ENCODE measurements around the gene PARD3B. TPM values are rescaled to one million over a fixed set of nuclear protein-coding genes. Genes with fewer than 3 reads are reported as not detected.

PARD3B gene
- total RNA-seq, 1 donor from 2014 or later, result 9.5 TPM

DNA sequence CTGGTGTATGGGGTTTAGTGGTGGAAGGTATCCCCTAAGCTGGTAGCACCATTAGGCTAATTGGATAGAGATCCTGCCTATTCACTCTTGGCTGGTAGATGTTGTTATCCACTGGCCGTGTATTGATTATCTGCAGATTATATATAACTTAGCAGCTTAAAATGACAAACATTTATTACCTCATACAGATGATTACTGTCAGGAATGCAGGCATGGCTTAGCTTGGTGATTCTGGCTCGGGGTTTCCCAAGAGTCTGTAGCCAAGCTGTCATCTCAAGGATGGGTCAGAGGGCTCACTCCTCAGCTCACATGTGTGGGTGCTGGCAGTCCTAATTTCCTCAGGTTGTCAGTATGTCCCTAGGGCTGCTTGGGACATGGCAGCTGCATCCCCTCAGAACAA is 465.8 kb downstream of the PARD3B start:
- DNase-seq (ENCODE audit: low spot score), result no peak
- intact Hi-C loops (cut with DNase I), result no loop called here

DNA sequence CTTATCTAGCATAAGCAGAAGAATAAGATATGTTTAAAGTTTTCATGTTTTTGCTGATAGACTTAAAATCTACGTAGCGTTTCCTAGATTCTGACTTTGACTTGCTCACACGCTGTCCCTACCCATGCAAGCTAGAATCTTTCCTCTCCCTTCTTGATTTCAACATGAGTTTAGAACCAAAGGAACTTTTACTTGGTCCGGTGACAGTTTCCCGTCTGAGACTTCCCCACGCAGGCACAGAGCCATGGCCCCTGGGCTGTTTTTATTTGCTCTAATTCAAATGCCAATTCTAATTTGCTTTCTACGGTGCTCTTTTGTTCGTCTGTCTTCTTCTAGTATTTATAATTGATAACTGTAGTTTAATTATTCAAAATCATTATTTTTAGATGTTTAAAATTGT is 467.7 kb downstream of the PARD3B start:
- intact Hi-C loops (cut with DNase I), result no loop called here
- DNase-seq (ENCODE audit: low spot score), result no peak

DNA sequence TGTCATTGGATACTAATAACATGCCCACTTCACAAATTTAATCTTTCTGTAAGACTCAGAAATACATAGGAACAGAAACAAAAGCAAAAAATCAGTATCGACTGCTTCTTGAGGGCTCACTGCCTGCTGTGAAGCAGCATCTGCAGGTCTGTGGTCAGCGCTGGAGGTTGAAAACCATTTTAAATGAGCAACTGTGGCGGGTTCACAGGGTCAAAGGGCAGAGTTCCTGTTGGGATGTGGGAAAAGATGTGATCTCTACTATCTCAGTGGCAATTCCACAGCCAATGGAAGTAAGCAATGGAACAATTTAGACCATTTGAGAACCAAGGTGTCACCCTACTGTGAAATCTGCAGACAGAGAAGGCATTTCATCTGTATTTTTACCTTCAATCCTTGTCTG is 468.3 kb downstream of the PARD3B start:
- intact Hi-C loops (cut with DNase I), result no loop called here
- no peak for DNase-seq (ENCODE audit: low spot score)

DNA sequence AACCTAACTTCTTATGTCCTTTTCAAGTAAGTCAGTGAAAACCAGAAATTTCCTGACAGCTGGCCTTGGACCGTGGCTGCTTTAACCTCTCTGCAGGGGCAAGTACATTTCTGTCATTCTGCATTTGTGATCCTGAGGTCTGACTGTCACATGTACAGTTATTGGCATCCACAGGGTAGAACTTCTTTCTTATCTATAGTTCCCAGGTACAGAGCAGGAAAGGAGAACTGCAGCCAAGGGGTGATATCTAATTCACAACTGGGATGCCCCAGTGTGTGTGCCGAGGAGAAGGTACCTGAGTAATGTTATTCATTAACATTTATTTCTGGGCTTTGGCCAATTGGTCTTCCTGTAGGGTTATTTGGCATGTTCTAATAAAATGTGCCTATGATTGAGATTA is 468.9 kb downstream of the PARD3B start:
- DNase-seq (ENCODE audit: low spot score), result no peak
- intact Hi-C loops (cut with DNase I), result no loop called here

DNA sequence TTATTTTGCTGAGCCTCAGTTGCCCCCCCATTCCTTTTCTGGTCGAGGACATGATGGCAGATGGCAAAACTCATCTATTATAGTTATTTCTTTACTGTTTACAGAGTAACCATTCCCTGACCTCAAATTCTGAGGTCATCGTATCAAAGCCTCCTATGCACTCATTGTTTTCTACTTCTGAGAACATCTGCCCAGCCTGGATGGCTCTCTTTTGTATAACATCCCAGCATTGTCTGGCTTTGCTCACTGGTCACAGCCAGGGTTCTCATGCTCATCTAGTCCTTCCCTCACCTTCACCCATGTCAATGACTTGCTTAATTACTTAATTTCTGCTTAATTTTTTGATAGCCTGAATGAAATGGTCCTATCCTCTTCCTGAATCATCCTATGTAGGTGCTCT is 472.1 kb downstream of the PARD3B start:
- DNase-seq (ENCODE audit: low spot score), result no peak
- intact Hi-C loops (cut with DNase I), result no loop called here

DNA sequence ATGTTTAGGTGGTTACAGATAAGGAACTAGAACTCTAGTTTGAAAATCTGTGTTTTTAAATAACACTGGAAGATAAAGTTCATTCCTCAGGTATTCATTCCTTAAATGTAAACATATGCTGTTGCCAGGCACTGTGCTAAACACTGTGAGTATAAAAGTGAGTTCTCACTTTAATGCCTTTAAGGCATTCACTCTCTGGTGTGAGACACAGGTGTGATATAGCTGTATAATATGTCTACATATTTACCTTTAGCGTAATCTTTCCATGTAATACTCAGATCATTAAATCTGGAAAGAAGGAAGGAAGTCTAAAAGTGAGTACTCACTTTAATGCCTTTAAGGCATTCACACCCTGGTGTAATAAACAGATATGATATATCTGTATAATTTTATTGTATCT is 472.6 kb downstream of the PARD3B start:
- intact Hi-C loops (cut with DNase I), result no loop called here

DNA sequence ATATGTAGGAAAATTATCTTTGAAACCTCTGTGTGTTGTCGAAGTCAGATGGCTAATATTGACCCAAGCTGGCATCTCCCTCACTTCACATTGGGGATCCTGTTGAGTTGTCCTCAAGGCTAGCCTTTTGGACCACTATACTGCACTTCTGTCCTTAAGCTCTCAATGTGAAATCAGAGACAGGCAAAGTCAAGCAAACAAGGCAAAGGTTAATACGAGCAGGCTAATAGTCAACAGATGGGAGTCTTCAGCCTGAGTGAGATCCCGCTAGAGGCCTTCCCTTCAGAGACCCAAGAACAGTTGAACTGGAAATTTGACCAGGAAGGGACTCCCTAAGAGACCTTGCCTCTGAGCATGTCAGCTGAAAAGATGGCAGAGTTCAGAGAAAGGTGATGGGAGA is 475.4 kb downstream of the PARD3B start:
- intact Hi-C loops (cut with DNase I), result no loop called here
- DNase-seq (ENCODE audit: low spot score), result no peak

More for the DNA sequence above, 472.6 kb downstream of the PARD3B start:
- no peak for DNase-seq (ENCODE audit: low spot score)

DNA sequence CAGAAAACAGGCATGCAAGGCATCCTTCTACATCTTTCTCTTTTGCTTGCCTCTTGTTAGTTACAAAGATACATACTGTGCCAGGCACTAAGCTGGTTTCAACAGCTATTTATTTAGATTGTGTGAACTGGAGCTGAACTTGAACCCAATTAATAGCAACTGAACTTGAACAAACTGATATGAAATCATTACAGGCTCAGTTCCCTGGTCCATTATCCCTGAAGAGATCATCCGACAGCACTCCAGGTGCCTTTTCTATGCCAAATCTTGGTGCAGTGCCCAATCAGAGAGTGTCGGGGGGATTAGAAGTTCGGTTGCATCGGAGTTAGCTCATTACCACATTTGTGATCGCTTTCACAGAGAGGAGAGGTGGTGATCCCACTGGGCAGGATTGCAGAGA is 477.6 kb downstream of the PARD3B start:
- intact Hi-C loops (cut with DNase I), result no loop called here
- no peak for DNase-seq (ENCODE audit: low spot score)

DNA sequence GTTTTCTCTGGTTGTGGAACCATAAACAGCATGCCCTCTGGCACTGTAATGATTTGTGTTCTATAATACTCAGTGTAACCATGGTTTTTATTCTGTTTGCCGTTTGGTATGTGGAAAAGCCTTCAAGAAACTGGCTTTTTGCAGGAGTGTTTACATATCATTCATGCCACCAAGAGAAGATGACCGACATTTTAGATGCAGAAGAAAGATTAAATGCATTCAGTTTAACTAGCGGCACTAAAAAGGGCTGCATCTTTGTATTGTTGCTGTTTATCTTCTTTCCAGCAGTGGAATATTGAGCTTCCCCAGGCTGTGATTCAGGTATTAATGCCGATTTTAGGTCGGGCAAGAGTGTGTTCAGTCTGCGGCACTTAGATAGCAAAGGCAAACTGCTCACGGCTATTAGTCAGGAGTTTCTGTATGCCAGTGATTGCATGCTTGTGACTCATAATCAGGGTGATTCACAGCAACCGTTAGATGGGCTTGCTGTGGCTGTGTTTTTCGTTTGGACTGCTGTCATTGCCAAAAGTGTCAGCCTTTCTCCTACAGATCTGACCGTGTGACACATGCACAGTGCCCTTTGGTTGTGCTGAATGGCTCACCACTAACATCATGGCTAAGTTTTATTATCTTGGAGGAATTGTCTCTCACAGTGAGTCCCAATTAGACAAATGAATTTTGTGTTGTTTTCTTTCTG is 479.7 kb downstream of the PARD3B start:
- DNase-seq (ENCODE audit: low spot score), result no peak
- intact Hi-C loops (cut with DNase I), result no loop called here

DNA sequence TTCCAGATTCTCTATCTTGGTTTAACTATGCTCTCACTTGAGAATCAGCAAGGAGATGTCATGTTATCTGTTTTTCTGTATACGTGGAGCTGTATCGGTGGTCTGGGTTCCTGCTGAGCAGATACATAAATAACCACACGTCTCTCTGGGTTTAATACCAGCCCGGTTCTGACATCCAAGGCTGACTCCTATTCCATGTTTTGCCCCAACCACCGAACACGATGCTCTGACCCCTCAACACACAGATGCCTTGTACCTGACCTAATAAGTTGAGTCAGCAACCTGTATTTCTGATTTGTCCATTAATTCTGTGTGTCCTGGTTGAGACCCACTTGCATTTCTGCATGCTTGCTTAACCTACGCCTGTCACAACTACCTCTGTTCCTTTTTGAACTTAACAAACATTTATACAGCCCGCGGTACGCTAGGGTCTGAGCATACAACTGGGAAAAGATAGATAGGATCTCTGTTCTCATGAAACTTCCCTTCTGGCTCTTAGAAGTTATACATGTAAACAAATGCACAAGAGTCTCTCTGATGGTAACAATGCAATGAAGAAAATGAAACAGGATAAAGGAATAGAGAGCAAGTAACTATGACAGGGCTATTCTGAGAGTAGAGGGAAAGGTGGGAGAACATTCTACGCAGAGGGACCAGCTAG is 480.4 kb downstream of the PARD3B start:
- no peak for DNase-seq (ENCODE audit: low spot score)
- intact Hi-C loops (cut with DNase I), result no loop called here

DNA sequence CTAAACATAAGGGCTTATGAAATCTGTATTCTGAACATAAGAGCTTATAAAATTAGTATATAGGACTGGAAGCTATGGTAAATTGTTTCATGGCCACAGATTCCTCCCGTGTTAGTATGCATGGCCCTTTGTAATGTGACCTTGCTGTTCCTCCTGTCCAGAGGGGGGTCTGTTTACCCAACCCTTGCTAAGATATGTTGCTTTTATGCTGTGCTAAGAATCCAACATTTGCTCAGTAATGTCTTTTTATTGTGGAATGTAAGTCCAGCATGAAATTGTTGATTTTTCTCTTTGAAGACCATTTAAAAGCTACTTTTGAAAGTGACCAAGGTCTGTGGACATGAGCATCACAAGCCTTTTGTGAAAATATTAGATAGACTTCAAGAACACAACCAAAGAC is 485.4 kb downstream of the PARD3B start:
- DNase-seq (ENCODE audit: low spot score), result no peak
- intact Hi-C loops (cut with DNase I), result no loop called here

DNA sequence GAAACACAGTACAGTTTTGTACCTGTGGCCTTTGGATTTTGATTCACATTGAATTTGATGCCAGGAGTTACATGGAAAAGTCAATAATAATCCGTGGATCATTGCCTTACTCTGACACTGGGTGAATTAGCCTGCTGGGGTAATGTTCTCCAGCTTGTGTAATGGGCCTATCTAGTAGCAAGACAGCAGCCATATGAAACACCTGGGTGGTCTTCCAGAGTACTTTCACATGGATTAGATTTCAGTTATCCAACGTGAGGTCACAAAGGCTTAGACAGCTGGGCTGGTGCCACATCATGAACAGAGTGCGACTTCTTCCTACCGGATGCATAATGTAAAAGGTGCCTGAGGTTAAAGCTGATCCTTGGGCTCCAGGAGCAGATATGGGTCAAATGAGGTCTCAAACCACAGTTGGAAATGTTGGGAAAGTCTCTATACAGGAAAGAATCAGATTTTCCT is 486.8 kb downstream of the PARD3B start:
- intact Hi-C loops (cut with DNase I), result no loop called here
- DNase-seq (ENCODE audit: low spot score), result no peak

DNA sequence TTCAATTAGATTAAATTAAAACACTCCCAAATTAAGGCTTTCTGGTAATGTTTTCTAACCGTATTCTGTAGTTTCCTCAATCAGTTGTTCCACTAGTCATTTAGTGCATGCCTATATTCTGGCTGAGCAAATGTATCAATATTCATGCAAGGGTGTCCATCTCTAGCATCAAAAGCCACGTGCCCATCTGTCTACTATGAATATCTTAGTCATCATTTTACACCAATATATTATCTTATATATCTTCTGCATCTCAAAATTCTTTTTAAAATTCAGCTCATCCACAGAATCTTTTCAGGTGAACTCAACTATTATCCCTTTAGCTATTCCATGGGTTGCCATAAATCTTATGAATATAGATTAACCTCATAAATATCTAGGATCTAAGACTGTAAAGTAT is 488.2 kb downstream of the PARD3B start:
- DNase-seq (ENCODE audit: low spot score), result no peak
- intact Hi-C loops (cut with DNase I), result no loop called here

DNA sequence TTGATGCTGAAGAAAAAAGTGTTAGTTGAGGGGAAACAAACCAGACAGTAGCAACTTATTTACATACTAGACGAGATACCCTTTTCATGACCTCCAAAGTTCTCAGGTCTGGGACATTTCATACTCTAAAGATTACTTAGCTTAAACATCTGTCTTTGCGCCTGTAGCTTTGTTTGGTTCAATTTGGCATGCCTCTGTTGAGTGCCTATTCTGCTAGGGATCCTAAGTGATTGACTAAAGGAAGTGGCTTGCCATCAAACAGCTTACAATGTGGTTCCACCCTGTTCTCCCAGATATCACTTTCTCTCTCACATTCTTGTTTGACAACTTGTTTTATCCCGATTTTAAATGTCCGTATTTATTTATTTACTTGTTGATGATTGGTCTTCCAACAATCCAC is 488.8 kb downstream of the PARD3B start:
- intact Hi-C loops (cut with DNase I), result no loop called here
- no peak for DNase-seq (ENCODE audit: low spot score)

DNA sequence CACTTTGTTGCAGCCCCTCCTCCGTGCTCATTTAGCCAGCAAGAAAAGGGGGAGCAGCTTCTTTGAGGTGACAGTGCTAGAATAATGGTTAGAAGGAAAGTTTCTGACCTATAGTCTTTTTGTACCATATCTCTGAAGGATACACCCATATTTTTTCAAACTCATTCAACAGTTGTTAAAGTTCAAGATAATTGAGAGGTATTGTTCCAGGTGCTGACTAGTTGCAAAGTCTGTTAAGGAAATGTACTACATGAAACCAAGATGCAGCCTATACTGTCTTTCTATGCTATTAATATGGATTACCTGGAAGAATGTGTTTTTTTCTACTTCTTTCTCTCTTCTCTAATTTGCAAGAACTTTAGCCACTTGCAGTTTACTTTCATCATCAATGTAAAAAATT is 495.0 kb downstream of the PARD3B start:
- no peak for DNase-seq (ENCODE audit: low spot score)
- intact Hi-C loops (cut with DNase I), result no loop called here

DNA sequence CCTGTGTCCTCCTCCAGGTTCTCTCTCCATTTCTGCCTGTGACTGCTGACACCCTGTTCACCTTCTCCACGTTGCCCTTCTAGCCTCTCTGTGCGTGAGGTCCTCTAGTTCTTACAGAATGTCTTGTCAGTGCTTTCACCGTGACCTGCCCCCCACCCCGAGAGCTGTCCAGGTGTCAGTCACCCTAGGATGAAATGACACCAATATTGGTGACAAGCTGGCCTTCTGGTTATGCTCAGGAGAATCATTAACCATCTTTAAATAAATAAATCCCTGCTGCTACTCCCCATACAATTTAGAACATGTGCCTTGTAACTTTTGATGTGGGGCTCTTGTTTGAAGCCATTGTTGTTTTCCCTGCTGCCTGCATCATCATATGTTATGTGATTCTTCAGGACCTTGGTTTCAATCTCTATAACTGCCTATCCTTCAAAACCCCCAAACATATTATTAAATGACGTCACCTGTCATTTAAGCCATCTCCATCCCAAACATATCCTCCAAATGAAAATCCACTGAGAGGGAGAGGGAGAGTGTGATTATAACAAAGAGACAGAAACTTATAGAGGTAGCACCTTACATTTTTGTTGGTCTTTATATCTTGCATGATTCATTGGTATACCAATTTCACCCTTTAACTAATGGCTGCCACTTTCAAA is 496.3 kb downstream of the PARD3B start:
- intact Hi-C loops (cut with DNase I), result no loop called here
- DNase-seq (ENCODE audit: low spot score), result no peak

DNA sequence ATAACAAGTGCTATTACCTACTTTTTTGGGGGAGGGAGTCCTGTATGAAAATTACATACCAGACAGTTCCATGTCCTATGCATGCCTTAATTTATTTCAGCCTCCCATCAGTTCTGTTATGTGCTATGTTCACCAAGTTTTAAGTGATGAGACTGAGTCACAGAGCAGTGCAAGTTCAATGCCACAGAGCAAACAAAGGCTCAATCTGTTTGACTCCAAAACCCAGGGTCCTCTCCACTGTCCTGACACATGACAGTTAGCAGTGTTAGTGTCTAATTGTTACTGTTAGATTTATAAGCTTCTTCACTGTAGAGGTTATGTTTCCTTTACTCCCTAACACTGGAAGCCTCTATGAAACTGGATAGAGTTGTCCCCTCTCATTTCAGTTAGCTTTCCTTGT is 498.0 kb downstream of the PARD3B start:
- DNase-seq (ENCODE audit: low spot score), result no peak
- intact Hi-C loops (cut with DNase I), result no loop called here

DNA sequence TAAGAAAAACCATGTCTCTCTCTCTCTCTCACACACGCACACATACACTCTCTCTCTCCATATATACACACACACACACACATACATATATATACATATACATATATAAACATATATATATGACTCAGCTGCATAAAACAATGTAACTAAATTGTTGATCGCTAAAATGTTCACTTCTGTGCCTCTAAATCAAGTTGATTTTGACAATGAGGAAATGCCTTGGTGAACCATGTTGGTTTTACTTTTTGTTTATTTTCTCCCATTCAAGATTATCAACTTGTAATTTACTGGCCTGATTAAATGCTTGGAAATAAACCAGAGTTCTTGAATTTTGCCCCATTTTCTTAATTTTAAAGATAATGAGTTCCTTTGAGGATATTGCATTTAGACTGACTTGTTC is 500.4 kb downstream of the PARD3B start:
- intact Hi-C loops (cut with DNase I), result no loop called here
- no peak for DNase-seq (ENCODE audit: low spot score)

DNA sequence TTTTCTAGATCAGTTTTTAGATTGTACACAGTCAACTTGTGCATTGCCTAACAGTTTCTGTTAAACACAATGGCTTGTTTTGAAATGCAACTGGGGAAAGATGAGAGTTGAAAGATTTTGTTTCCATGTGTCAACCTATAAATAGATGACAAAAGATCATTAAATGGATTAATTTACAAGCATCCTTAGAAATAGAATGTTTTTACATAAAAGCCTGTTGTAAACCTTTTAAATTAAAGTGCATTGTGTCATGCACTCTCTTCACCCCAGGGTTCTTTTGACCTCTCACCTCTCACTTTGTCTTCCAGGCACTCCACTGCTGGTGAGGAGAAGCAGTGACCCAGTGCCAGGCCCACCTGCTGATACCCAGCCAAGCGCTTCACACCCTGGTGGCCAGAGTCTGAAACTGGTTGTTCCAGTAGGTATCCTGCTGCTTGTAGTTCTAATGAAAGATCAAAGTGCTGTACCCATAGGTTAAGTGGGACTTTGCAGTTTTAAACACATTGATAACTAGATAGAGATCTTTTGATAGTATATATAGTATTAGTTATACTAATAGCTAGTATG is 502.1 kb downstream of the PARD3B start:
- intact Hi-C loops (cut with DNase I), result no loop called here
- no peak for DNase-seq (ENCODE audit: low spot score)

DNA sequence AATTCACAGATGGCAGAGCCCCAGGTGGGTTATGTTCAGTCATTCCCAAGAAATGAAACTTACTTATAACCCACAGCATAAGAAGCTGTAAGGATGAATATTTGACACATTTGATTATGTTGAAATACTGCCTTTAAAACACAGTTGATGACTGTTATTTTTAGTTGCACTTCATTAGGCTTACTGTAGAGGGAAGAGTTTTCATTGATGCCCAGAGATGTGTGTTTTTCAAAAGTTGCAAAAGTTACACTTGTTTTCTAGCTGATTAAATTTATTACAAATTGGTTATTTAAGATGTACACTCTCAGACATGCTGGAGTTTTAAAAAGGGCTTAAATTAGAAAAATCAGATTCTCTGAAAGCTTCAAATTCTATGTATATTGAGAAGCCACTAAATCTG is 506.1 kb downstream of the PARD3B start:
- no peak for DNase-seq (ENCODE audit: low spot score)
- intact Hi-C loops (cut with DNase I), result no loop called here

DNA sequence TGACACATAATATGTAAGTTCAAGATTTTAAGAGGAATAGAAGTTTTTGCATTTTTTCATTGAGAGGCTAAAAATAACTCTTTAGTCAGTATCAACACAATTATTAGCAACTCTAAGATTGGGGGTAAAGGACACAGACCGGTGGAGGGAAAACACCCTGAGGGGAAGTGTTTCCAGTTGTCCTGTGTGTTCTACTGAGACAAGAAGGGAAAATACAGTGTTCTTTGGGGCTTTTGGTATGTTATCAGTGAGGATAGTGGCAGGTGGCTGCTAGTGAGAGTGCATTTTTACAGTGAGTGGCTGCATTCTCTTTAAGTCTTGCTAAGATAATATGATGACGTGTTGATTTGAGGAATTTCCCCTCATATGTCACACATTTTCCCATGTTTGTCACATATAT is 507.5 kb downstream of the PARD3B start:
- no peak for DNase-seq (ENCODE audit: low spot score)
- intact Hi-C loops (cut with DNase I), result no loop called here
